ENCODE results near the gene OLFM1. TPM values are rescaled to one million over a fixed set of nuclear protein-coding genes. Genes with fewer than 3 reads are reported as not detected.

OLFM1 gene
- 0.20 TPM for polyA plus RNA-seq

DNA sequence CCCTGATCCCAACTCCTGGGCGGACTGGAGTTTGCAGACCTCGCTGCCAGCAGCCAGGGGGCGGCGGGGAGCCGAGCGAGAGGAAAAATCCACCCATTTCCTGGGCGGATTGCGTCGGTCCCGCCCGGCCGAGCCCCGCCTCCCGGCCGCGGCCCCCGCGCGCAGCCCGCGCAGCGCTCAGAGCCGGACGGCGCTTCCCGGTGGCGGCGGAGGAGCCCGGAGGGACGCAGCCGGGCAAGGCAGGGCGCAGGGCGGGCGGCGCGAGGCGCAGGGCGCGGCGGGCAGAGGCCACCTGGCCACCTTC is at the start of gene OLFM1:
OLFM1 (plus strand) TSS at position 180 of the 304 bp plus-strand sequence. CDS start 322 bp downstream, outside the sequence.
- H3K27me3 Mint-ChIP-seq, result peaks cover 33% of the 10 kb centered on the region
- peaks cover 0 to 3% (median 0%) of the 10 kb centered on the region in 3 donors for H3K4me1 Mint-ChIP-seq
- H3K27ac Mint-ChIP-seq, result no peak within 1 kb of the TSS
- H3K36me3 Mint-ChIP-seq, result no peaks in the 10 kb centered on the region
- H3K9me3 Mint-ChIP-seq, result no peaks in the 10 kb centered on the region
- H3K4me3 Mint-ChIP-seq, result peak within 1 kb of the TSS in 1 of 4 donors; percentile 51

DNA sequence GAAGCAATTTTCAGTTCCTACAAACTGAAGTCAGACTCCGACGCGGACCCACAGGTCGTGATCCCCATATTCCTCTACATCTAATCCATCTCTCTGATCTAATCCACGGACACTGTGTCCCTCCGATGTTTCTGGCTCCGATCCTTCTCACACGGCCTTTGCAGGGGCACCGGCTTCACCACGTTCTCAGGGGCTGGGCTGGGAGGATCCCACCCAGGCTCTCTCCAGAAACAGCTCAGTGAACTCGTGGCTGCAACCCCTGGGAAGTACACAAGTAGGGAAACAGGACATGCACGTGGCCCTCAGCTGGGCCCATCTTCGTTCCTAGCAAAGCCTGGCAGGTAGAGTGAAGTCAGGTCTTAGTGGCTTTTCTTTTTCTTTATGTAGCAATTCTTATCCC is 49.1 kb upstream of the OLFM1 start:
- peaks cover 4% of the 10 kb centered on the region for H3K27me3 Mint-ChIP-seq
- H3K27ac Mint-ChIP-seq, result peak overlapping the region in 1 of 3 donors; percentile 42
- peak overlapping the region in 1 of 4 donors; percentile 1 for H3K4me3 Mint-ChIP-seq
- no peaks in the 10 kb centered on the region for H3K9me3 Mint-ChIP-seq
- peaks cover 1% of the 10 kb centered on the region for H3K36me3 Mint-ChIP-seq
- no peaks in the 10 kb centered on the region for H3K4me1 Mint-ChIP-seq

DNA sequence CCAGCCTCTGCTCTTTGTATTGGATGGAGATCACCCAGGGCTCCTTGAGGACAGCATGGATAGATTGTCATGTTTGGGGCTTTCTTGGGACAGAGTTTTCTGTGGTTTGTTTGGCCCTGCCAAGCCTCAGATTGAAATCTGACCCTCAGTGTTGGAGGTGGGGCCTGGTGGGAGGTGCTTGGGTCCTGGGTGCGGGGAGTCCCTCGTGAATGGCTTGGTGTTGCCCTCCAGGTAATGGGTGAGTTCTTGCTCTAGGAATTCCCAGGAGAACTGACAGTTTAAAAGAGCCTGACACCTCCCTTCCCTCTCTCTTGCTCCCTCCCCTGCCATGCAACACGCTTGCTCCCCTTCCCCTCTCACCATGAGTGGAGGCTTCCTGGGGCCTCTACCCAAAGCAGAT is 48.6 kb upstream of the OLFM1 start:
- peaks cover 1% of the 10 kb centered on the region for H3K36me3 Mint-ChIP-seq
- H3K9me3 Mint-ChIP-seq, result no peaks in the 10 kb centered on the region
- H3K4me1 Mint-ChIP-seq, result no peaks in the 10 kb centered on the region
- H3K27me3 Mint-ChIP-seq, result peaks cover 4% of the 10 kb centered on the region
- no peak overlapping the region for H3K4me3 Mint-ChIP-seq
- no peak overlapping the region for H3K27ac Mint-ChIP-seq

DNA sequence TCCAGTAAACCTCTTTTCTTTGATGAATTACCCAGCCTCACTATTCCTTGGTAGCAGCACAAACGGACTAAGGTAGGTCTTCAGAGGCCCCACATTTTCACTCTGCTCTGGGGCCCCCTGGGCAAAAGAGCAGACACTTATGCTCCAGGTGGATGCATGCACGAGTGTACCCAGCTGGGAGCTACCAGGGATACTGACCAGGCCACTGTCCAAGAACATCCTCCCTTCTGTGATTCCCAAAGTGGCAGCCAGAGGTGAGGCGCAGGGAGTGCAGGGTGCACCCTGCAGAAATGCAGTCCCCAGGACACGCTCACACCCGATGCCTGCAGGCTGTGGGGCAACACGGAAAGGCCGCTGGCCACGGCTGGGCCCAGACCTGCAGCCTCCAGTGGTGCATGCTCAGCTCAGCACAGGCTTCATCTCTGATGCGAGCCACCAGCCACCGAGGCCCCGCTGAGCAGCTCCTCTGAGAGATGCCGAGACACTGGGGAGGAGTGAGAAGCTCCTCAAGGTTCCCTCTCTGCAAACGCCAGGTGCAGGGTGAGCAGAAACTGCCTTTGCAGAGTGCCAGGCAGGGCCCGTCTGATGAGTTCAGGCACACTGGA is 48.1 kb upstream of the OLFM1 start:
- H3K27ac Mint-ChIP-seq, result no peak overlapping the region
- no peaks in the 10 kb centered on the region for H3K9me3 Mint-ChIP-seq
- H3K36me3 Mint-ChIP-seq, result peaks cover 1% of the 10 kb centered on the region
- no peak overlapping the region for H3K4me3 Mint-ChIP-seq
- peaks cover 7% of the 10 kb centered on the region for H3K27me3 Mint-ChIP-seq
- H3K4me1 Mint-ChIP-seq, result no peaks in the 10 kb centered on the region

GRCh38 chr9:135039916-135040645 is 47.4 kb upstream of the OLFM1 start:
- Mint-ChIP-seq H3K27ac (no peak overlapping the region), H3K36me3 (peaks cover 1% of the 10 kb centered on the region), H3K4me1 (no peaks in the 10 kb centered on the region), H3K9me3 (no peaks in the 10 kb centered on the region), H3K4me3 (no peak overlapping the region), H3K27me3 (peaks cover 7% of the 10 kb centered on the region)

GRCh38 chr9:135040892-135041291 is 46.6 kb upstream of the OLFM1 start:
- Mint-ChIP-seq H3K36me3 (peaks cover 1% of the 10 kb centered on the region), H3K9me3 (peaks cover 0 to 1% (median 0%) of the 10 kb centered on the region in 3 donors), H3K4me1 (no peaks in the 10 kb centered on the region), H3K27me3 (peaks cover 5% of the 10 kb centered on the region), H3K4me3 (no peak overlapping the region), H3K27ac (no peak overlapping the region)

DNA sequence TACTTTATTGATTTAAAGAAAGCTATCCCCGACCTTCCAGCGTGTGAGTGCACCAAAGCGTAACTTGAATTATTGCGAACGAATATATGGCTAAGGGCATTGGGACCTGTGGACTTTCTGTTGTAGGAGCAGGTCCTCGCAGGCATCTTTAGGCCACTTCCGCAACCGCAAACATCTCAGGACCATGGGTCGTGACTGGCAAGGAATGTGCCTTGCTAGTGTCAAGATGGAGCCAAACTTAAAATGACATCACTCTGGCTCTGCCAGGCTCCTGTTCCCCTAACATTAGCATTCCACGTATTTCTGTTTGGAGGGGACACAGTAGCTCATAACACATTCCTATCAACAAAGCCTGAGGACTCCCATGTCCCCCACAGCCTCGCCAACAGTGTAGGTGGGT is 44.1 kb upstream of the OLFM1 start:
- Mint-ChIP-seq H3K4me3 (no peak overlapping the region), H3K9me3 (peaks cover 0 to 1% (median 0%) of the 10 kb centered on the region in 3 donors), H3K27me3 (peaks cover 5% of the 10 kb centered on the region), H3K4me1 (no peaks in the 10 kb centered on the region), H3K36me3 (peaks cover 1% of the 10 kb centered on the region), H3K27ac (no peak overlapping the region)

DNA sequence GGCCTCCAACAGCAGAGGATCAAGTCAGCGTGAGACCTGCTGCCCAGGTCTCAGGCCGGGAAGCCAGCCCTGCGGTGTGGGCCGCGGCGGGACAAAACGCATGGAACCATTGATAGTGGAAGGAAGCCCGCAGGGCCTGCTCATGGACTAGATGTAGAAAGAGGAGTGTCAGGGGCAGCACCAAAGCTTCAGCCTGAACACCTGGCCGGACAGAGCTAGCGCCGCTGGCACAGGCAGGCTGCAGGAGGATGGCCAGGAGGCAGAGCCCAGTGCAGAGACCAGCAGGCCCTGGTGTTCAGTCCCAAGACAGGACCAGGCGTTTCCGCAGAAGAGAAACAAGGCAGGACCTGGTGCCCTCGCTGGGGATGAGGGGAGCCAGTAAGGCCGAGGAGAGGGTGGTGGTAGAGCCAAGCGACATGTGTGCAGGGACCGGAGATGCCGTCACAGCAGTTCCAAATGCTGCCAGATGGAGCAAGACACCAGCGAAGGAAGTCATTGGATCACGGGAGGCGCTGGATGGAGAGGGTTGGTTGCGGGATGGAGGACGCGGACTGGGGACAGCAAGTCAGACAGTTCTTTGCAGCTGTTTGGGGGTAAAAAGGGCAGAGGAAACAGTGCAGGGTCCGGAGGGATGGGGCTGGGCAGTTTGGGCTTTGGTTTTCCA is 42.1 kb upstream of the OLFM1 start:
- peaks cover 1% of the 10 kb centered on the region for H3K36me3 Mint-ChIP-seq
- peaks cover 5% of the 10 kb centered on the region for H3K27me3 Mint-ChIP-seq
- H3K4me1 Mint-ChIP-seq, result peaks cover 0 to under 1% (median 0%) of the 10 kb centered on the region in 3 donors
- H3K9me3 Mint-ChIP-seq, result peaks cover 0 to 1% (median 0%) of the 10 kb centered on the region in 3 donors
- H3K27ac Mint-ChIP-seq, result peak overlapping the region in 1 of 3 donors; percentile 65
- no peak overlapping the region for H3K4me3 Mint-ChIP-seq

DNA sequence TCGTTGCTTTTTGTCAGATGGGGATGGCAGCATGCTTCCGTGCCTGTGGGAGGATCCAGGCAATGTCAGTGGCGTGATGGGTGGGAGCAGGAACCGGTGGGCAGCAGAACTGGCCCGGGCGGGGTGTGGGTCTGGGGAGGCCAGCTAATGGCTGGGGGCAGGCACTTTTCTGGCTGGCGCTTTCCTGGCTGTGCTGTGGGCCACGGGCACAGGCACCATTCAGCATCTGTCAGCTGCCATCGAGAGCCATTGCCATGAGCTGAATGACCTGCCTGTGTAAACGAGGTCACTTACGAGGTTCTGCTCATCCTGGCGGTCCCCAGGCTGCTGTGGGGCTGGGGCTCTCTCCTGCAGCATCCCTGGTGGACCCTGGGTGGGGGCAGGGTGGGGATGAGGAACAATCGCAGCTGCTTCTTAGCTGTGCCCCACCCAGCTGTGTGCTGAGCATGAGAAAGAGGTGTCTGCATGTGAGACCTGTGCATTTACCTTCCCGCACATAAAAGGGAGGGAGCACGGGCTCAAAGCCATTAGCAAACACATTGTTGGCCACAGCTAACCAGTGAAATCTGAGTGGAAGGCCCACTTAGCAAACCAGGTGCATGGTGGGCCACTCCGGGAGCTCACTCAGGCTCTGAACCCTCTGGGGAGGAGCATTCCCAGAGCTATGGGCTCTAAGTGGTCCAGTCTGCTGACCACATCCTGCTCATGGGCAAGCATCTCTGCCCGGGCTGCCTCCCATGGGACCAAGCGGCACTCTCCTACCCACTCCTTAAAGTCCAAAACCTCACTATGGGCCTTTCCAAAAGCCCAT is 41.3 kb upstream of the OLFM1 start:
- no peak overlapping the region for H3K27ac Mint-ChIP-seq
- H3K36me3 Mint-ChIP-seq, result no peaks in the 10 kb centered on the region
- peaks cover 0 to 3% (median 0%) of the 10 kb centered on the region in 3 donors for H3K4me1 Mint-ChIP-seq

DNA sequence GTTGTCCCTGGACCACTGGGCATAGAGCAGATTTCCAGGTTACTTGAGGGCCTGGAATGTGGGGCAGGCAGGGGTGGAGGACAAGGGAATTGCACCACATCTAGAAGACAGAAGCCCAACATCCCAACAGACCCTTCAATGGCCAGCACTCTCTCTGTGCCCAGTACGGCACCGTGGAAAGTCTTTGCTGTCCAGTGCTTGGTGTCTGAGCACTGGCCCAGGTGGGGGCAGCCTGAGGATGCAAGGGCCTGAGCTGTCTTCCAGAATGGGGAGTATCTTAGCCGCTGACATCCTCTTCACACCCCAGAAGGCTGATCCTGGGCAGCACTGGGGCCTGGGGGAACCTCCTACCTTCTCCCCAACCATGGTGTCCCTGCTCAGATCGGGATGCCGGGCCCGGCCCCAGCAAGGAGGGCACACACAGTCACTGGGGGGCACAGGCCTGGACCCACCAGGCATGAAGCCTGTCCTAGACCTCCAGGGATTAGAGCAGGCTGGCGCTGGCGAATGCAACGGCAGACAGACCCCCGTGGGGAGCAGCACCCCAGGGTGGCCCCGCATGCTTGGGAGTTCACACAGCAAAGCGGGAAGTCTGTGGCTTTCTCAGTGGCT is 40.6 kb upstream of the OLFM1 start:
- Mint-ChIP-seq H3K27me3 (peaks cover 5% of the 10 kb centered on the region), H3K9me3 (peaks cover 0 to 1% (median 0%) of the 10 kb centered on the region in 3 donors), H3K4me1 (peaks cover 0 to 3% (median 0%) of the 10 kb centered on the region in 3 donors), H3K4me3 (no peak overlapping the region), H3K27ac (no peak overlapping the region), H3K36me3 (no peaks in the 10 kb centered on the region)

More for the DNA sequence above, 41.3 kb upstream of the OLFM1 start:
- peaks cover 0 to 1% (median 0%) of the 10 kb centered on the region in 3 donors for H3K9me3 Mint-ChIP-seq
- H3K4me3 Mint-ChIP-seq, result no peak overlapping the region
- peaks cover 5% of the 10 kb centered on the region for H3K27me3 Mint-ChIP-seq

- Mint-ChIP-seq H3K4me1 (peaks cover 0 to 4% (median 0%) of the 10 kb centered on the region in 3 donors), H3K9me3 (peaks cover 0 to 3% (median 1%) of the 10 kb centered on the region in 3 donors), H3K27ac (no peak overlapping the region), H3K27me3 (peaks cover 5% of the 10 kb centered on the region), H3K4me3 (no peak overlapping the region), H3K36me3 (no peaks in the 10 kb centered on the region)
Observed at GRCh38 chr9:135047521-135047920, 39.9 kb upstream of the OLFM1 start.

DNA sequence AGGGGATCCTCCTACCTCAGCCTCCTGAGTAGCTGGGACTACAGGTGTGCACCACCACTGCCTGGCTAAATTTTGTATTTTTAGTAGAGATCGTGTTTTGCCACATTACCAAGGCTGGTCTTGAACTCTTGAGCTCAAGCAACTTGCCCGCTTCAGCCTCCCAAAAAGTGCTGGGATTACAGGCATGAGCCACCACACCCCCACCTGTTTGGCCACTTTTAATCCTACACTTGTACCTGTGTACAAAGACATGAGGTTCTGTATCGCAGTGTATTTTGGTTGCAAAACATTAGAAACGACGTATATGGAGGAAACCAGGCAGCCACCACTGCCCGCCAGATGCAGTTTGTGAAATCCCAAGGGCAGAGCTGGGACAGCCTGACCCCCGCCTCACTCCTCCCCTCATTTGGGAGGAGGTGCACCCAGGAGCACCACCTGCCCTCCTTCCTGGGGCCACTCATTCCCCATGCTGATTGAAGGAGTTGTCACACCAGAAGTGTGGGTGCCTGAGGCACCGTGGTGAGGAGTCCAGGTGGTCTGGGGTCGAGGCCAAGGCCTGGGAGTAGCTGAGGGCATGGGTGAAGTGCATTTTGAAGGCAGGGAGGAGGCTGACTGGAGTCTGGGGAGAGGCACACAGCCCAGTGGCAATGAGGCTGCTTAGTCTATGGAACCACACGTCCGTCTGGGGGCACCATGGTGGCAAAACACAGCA is 39.3 kb upstream of the OLFM1 start:
- H3K9me3 Mint-ChIP-seq, result peaks cover 0 to 3% (median 1%) of the 10 kb centered on the region in 3 donors
- H3K27me3 Mint-ChIP-seq, result peaks cover 7% of the 10 kb centered on the region
- no peak overlapping the region for H3K27ac Mint-ChIP-seq
- H3K4me3 Mint-ChIP-seq, result no peak overlapping the region
- H3K4me1 Mint-ChIP-seq, result peaks cover 0 to 8% (median 0%) of the 10 kb centered on the region in 3 donors
- no peaks in the 10 kb centered on the region for H3K36me3 Mint-ChIP-seq

- H3K36me3 Mint-ChIP-seq, result no peaks in the 10 kb centered on the region
- H3K27me3 Mint-ChIP-seq, result peaks cover 11% of the 10 kb centered on the region
Observed at GRCh38 chr9:135048758-135049444, 38.6 kb upstream of the OLFM1 start.

More at GRCh38 chr9:135048758-135049444, 38.6 kb upstream of the OLFM1 start:
- Mint-ChIP-seq H3K9me3 (peaks cover 0 to 3% (median 1%) of the 10 kb centered on the region in 3 donors), H3K27ac (no peak overlapping the region), H3K4me1 (peaks cover 0 to 10% (median 0%) of the 10 kb centered on the region in 3 donors), H3K4me3 (no peak overlapping the region)
